IMR-90 (cell line): ENCODE data around the gene ATP6V1F. TPM values are rescaled to one million over a fixed set of nuclear protein-coding genes. Genes with fewer than 3 reads are reported as not detected.

ENCODE experiments used
- ATAC-seq: fragments of 200-7000 bp; cut with Tn5 transposase; 2 replicates; pipeline ENCODE4 v1.9.1; 2020; ENCODE audit warnings: low read depth, mild to moderate bottlenecking, moderate library complexity
- BruUV-seq: library from RNA; stranded (reverse); fragments of 400-500 nt; replicated peaks from 2 replicates; lab custom pipeline; 2021; lab: Mats Ljungman, UMichigan
- CTCF ChIA-PET: fragments of 300-600 bp; formaldehyde crosslinking; extraction: SDS; loops from one replicate; lab custom pipeline; 2021; ENCODE audit warnings: antibody characterized with exemption; lab: Yijun Ruan, JAX
- POLR2A ChIA-PET: fragments of 300-600 bp; sonication (Branson Sonifier 250); formaldehyde crosslinking; loops from one replicate; lab custom pipeline; 2022; ENCODE audit warnings: antibody characterized with exemption; ENCODE audit not compliant: unreplicated experiment; lab: Charles Lee
- DNase-seq: peaks from one replicate; pipeline ENCODE4 v3.0.0; 2013
- H2AFZ ChIP-seq: replicated peaks from 2 replicates; pipeline ENCODE3; 2013; ENCODE audit warnings: low read length, mild to moderate bottlenecking; ENCODE audit not compliant: poor library complexity
- H2AK5ac ChIP-seq: 2 replicates; pipeline ENCODE4 v1.6.1; 2013; ENCODE audit warnings: low read depth, low read length, inconsistent platforms
- H2AK9ac ChIP-seq: replicated peaks from 2 replicates; pipeline ENCODE3; 2013; ENCODE audit warnings: mild to moderate bottlenecking, low read depth, low read length, moderate library complexity; ENCODE audit not compliant: poor library complexity
- H2BK120ac ChIP-seq: 2 replicates; pipeline ENCODE4 v1.6.1; 2013; ENCODE audit warnings: low read depth, low read length, inconsistent platforms
- H2BK15ac ChIP-seq: 3 replicates; pipeline ENCODE4 v1.6.1; 2013; ENCODE audit warnings: low read depth, low read length, inconsistent platforms
- H2BK20ac ChIP-seq: 2 replicates; pipeline ENCODE4 v1.6.1; 2013; ENCODE audit warnings: low read depth, mild to moderate bottlenecking, inconsistent platforms, low read length, moderate library complexity
- H2BK5ac ChIP-seq: 2 replicates; pipeline ENCODE4 v1.6.1; 2013; ENCODE audit warnings: mild to moderate bottlenecking, low read depth, low read length, inconsistent platforms; ENCODE audit not compliant: poor library complexity, severe bottlenecking
- H3K14ac ChIP-seq: replicated peaks from 2 replicates; pipeline ENCODE4 v1.6.1; 2013; ENCODE audit warnings: low read depth, low read length, inconsistent platforms
- H3K18ac ChIP-seq: 2 replicates; pipeline ENCODE4 v1.6.1; 2013; ENCODE audit warnings: low read depth, low read length, control low read depth
- H3K23ac ChIP-seq: 2 replicates; pipeline ENCODE4 v1.6.1; 2013; ENCODE audit warnings: low read depth, low read length, inconsistent platforms
- H3K27ac ChIP-seq: 2 replicates; pipeline ENCODE4 v1.5.1; 2013; ENCODE audit warnings: mild to moderate bottlenecking, control low read depth, low read length; ENCODE audit not compliant: insufficient read depth
- H3K27me3 ChIP-seq: 2 replicates; pipeline ENCODE4 v1.6.1; 2013; ENCODE audit warnings: low read length; ENCODE audit not compliant: control insufficient read depth, insufficient read depth
- H3K36me3 ChIP-seq: 2 replicates; pipeline ENCODE4 v1.6.1; 2013; ENCODE audit warnings: low read length, mixed read lengths; ENCODE audit not compliant: control insufficient read depth, insufficient read depth
- H3K4ac ChIP-seq: 2 replicates; pipeline ENCODE4 v1.6.1; 2013; ENCODE audit warnings: low read depth, low read length, inconsistent platforms
- H3K4me1 ChIP-seq: 2 replicates; pipeline ENCODE4 v1.6.1; 2013; ENCODE audit warnings: low read length, mixed read lengths; ENCODE audit not compliant: control insufficient read depth, insufficient read depth
- H3K4me2 ChIP-seq: 2 replicates; pipeline ENCODE4 v1.6.1; 2013; ENCODE audit warnings: low read depth, mild to moderate bottlenecking, control low read depth, low read length, moderate library complexity
- H3K4me3 ChIP-seq: 2 replicates; pipeline ENCODE4 v1.5.1; 2013; ENCODE audit warnings: low read depth, mild to moderate bottlenecking, control low read depth, low read length, moderate library complexity; ENCODE audit not compliant: insufficient read depth
- H3K56ac ChIP-seq: 2 replicates; pipeline ENCODE4 v1.6.1; 2013; ENCODE audit warnings: low read length, inconsistent platforms; ENCODE audit not compliant: insufficient read depth; ENCODE audit errors: extremely low read depth
- H3K79me1 ChIP-seq, 2 experiments: 2 replicates each; pipeline ENCODE4 v1.6.1; 2013; ENCODE audit warnings: low read length in 2 of 2, inconsistent platforms in 1 of 2, low read depth in 1 of 2
- H3K9ac ChIP-seq: 2 replicates; pipeline ENCODE4 v1.6.1; 2013; ENCODE audit warnings: low read depth, low read length, control low read depth
- H3K9me1 ChIP-seq: 2 replicates; pipeline ENCODE4 v1.6.1; 2013; ENCODE audit warnings: low read length, inconsistent platforms; ENCODE audit not compliant: insufficient read depth
- H3K9me3 ChIP-seq: 2 replicates; pipeline ENCODE4 v1.6.1; 2013; ENCODE audit warnings: low read length; ENCODE audit not compliant: control insufficient read depth, insufficient read depth
- H4K20me1 ChIP-seq: 2 replicates; pipeline ENCODE4 v1.6.1; 2013; ENCODE audit warnings: low read length, inconsistent platforms; ENCODE audit not compliant: insufficient read depth
- H4K5ac ChIP-seq: 2 replicates; pipeline ENCODE4 v1.6.1; 2013; ENCODE audit warnings: mild to moderate bottlenecking, low read depth, low read length, control low read depth
- H4K8ac ChIP-seq, 2 experiments: 2 replicates each; pipeline ENCODE4 v1.6.1; 2013; ENCODE audit warnings: low read depth in 2 of 2, low read length in 2 of 2, control low read depth in 1 of 2, inconsistent platforms in 1 of 2
- H4K91ac ChIP-seq: 2 replicates; pipeline ENCODE4 v1.6.1; 2013; ENCODE audit warnings: low read depth, low read length, inconsistent platforms; ENCODE audit not compliant: insufficient read depth
- BHLHE40 ChIP-seq: fragments of 150-350 bp; IDR thresholded peaks from 2 replicates; pipeline ENCODE4 v1.6.1; 2016; ENCODE audit warnings: mild to moderate bottlenecking, low read depth, low read length
- CEBPB ChIP-seq: IDR thresholded peaks from 2 replicates; pipeline ENCODE4 v1.6.1; 2012; ENCODE audit warnings: low read depth, low read length, improper control_type of control experiment
- CHD1 ChIP-seq: IDR thresholded peaks from 2 replicates; pipeline ENCODE4 v1.6.1; 2012; ENCODE audit warnings: low read depth, low read length, improper control_type of control experiment
- FOS ChIP-seq: fragments of 150-350 bp; IDR thresholded peaks from 2 replicates; pipeline ENCODE4 v1.6.1; 2016; ENCODE audit warnings: low read depth, low read length
- MAFK ChIP-seq: IDR thresholded peaks from 2 replicates; pipeline ENCODE4 v1.6.1; 2012; ENCODE audit warnings: low read depth, low read length, improper control_type of control experiment
- MXI1 ChIP-seq: IDR thresholded peaks from 2 replicates; pipeline ENCODE4 v1.6.1; 2012; ENCODE audit warnings: low read depth, mild to moderate bottlenecking, low read length, moderate library complexity, borderline replicate concordance
- POLR2A ChIP-seq: IDR thresholded peaks from 2 replicates; pipeline ENCODE4 v1.6.1; 2012; ENCODE audit warnings: mild to moderate bottlenecking, low read depth, low read length
- RAD21 ChIP-seq: IDR thresholded peaks from 2 replicates; pipeline ENCODE4 v1.6.1; 2012; ENCODE audit warnings: low read length, improper control_type of control experiment
- RCOR1 ChIP-seq: IDR thresholded peaks from 2 replicates; pipeline ENCODE4 v1.6.1; 2012; ENCODE audit warnings: mild to moderate bottlenecking, low read length, improper control_type of control experiment; ENCODE audit not compliant: insufficient replicate concordance
- RFX5 ChIP-seq: IDR thresholded peaks from 2 replicates; pipeline ENCODE4 v1.8.0; 2012; ENCODE audit warnings: low read depth, mild to moderate bottlenecking, low read length, moderate library complexity
- SMC3 ChIP-seq: fragments of 150-350 bp; IDR thresholded peaks from 2 replicates; pipeline ENCODE4 v1.6.1; 2016; ENCODE audit warnings: low read depth, mild to moderate bottlenecking, antibody characterized with exemption, low read length, moderate library complexity
- WGBS, 2 experiments: methylation state at CpG; one replicate each; pipeline versions ENCODE4 v1.1.5 to v1.1.7; 2013; ENCODE audit warnings: missing lambda C conversion rate in 2 of 2; ENCODE audit not compliant: insufficient read length in 1 of 2; ENCODE audit errors: extremely low coverage in 2 of 2; 5-methylcytosine and 5-hydroxymethylcytosine counted together
- dilution Hi-C: fragments of 300-500 bp; cut with HindIII; formaldehyde crosslinking; loops from one replicate; pipeline ENCODE4 v1.14.3; 2018; ENCODE audit warnings: low sequenced_read_pairs; ENCODE audit not compliant: unreplicated experiment
- in situ Hi-C: fragments of 300-500 bp; cut with MboI; formaldehyde crosslinking; loops from 3 replicates; pipeline ENCODE4 v1.14.3; 2019; ENCODE audit warnings: low sequenced_read_pairs, inconsistent platforms, mixed read lengths
- intact Hi-C: fragments of 100-400 bp; cut with micrococcal nuclease; formaldehyde crosslinking; loops from 2 replicates; pipeline ENCODE4 v1.10.0; 2022
- polyA plus RNA-seq, 3 experiments: library from polyadenylated mRNA; depleted of rRNA; stranded (reverse); fragments of >200 nt; gene quantifications; 2 replicates each; pipeline ENCODE4 v1.2.3, GENCODE V29; 2012; ENCODE audit warnings: low replicate concordance in 1 of 3
- total RNA-seq: library from RNA; depleted of rRNA; stranded (reverse); fragments of >200 nt; gene quantifications from 2 replicates; pipeline ENCODE4 v1.2.3, GENCODE V29; 2012
- TF ChIP-seq, protein P1 (sequence below): conservative IDR thresholded peaks from 2 replicates; pipeline ENCODE4 v1.5.1; 2012; ENCODE audit warnings: mild to moderate bottlenecking, low read depth, low read length, improper control_type of control experiment
- TF ChIP-seq, protein P2 (sequence below): fragments of 150-350 bp; IDR thresholded peaks from 2 replicates; pipeline ENCODE4 v1.6.1; 2017; ENCODE audit warnings: mild to moderate bottlenecking, antibody characterized with exemption, low read length, low read depth
- TF ChIP-seq, protein P3 (sequence below): fragments of 150-350 bp; IDR thresholded peaks from 2 replicates; pipeline ENCODE4 v1.6.1; 2016; ENCODE audit warnings: low read depth, mild to moderate bottlenecking, low read length, moderate library complexity, borderline replicate concordance

Gene ATP6V1F
- total and polyA plus RNA-seq, 2 of the 4 experiments (the other 2 are of a cell fraction), result 104 to 321 TPM

DNA sequence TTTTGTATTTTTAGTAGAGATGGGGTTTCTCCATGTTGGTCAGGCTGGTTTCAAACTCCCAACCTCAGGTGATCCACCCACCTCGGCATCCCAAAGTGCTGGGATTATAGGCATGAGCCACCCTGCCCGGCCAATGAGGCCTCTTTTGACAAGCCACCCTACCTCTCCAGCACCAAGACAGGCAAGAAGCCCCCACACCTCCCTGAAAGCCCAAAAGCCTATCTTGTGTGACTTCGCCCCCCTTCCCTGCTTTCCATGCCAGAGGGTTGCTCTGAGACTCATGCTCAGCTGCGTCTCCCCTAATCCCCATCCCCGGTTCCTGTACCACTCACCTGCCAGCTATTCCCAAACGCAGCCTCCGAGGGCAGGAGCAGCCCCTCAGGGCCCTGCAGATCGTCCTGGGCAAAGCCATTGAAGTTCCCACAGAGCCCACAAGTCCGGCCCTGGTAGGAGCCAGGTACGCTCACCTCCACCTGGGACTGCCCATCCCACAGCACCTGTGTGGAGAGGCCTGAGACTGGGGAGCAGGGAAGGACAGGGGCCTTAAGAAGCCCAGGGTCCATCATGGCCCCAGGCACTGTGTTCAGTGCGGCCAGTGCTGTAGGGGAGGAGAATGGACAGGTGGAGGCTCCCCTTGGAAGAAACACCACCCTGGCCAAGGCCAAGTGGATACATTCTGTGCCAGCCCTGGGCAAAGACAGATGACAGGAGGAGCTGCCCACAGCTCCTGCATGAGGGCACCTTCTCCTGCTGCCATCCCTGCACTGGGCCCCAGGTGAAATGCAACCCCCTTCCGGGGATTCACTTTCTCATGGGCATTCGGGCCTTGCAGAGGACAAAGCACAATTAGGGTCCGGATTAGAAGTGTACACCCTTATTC lies 15.8 kb downstream of the ATP6V1F start:
- Histone ChIP-seq H3K18ac (no peak overlapping the region), H2BK120ac (no peak overlapping the region), H4K8ac (no peak overlapping the region), H3K27ac (no peak overlapping the region), H4K91ac (no peak overlapping the region), H3K9me3 (no peaks in the 10 kb centered on the region), H3K14ac (no peak overlapping the region), H2BK20ac (no peak overlapping the region), H3K36me3 (no peaks in the 10 kb centered on the region), H3K4ac (no peak overlapping the region), H3K23ac (no peak overlapping the region), H2BK15ac (no peak overlapping the region), H2AK9ac (no peak overlapping the region), H2AFZ (no peak overlapping the region), H3K9me1 (no peaks in the 10 kb centered on the region), H3K4me3 (no peak overlapping the region), H2BK5ac (no peak overlapping the region), H3K4me1 (no peaks in the 10 kb centered on the region), H4K20me1 (no peaks in the 10 kb centered on the region), H2AK5ac (no peak overlapping the region), H4K5ac (no peak overlapping the region), H3K27me3 (peaks cover 8% of the 10 kb centered on the region; the same call in 1 of the 2 replicates), H3K79me1 (no peaks in the 10 kb centered on the region), H3K4me2 (no peak overlapping the region), H3K9ac (no peak overlapping the region), H3K56ac (no peak overlapping the region)
- POLR2A ChIA-PET, result no interaction called here
- no peak for DNase-seq
- TF ChIP-seq, protein P1, sequence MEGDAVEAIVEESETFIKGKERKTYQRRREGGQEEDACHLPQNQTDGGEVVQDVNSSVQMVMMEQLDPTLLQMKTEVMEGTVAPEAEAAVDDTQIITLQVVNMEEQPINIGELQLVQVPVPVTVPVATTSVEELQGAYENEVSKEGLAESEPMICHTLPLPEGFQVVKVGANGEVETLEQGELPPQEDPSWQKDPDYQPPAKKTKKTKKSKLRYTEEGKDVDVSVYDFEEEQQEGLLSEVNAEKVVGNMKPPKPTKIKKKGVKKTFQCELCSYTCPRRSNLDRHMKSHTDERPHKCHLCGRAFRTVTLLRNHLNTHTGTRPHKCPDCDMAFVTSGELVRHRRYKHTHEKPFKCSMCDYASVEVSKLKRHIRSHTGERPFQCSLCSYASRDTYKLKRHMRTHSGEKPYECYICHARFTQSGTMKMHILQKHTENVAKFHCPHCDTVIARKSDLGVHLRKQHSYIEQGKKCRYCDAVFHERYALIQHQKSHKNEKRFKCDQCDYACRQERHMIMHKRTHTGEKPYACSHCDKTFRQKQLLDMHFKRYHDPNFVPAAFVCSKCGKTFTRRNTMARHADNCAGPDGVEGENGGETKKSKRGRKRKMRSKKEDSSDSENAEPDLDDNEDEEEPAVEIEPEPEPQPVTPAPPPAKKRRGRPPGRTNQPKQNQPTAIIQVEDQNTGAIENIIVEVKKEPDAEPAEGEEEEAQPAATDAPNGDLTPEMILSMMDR, result no peak
- TF ChIP-seq RFX5 (no peak), RCOR1 (no peak), MXI1 (no peak), CEBPB (no peak), CHD1 (no peak), MAFK (no peak), FOS (no peak), SMC3 (no peak), RAD21 (no peak), BHLHE40 (no peak), POLR2A (no peak)
- TF ChIP-seq, protein P2, sequence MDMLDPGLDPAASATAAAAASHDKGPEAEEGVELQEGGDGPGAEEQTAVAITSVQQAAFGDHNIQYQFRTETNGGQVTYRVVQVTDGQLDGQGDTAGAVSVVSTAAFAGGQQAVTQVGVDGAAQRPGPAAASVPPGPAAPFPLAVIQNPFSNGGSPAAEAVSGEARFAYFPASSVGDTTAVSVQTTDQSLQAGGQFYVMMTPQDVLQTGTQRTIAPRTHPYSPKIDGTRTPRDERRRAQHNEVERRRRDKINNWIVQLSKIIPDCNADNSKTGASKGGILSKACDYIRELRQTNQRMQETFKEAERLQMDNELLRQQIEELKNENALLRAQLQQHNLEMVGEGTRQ, result no peak
- TF ChIP-seq, protein P3, sequence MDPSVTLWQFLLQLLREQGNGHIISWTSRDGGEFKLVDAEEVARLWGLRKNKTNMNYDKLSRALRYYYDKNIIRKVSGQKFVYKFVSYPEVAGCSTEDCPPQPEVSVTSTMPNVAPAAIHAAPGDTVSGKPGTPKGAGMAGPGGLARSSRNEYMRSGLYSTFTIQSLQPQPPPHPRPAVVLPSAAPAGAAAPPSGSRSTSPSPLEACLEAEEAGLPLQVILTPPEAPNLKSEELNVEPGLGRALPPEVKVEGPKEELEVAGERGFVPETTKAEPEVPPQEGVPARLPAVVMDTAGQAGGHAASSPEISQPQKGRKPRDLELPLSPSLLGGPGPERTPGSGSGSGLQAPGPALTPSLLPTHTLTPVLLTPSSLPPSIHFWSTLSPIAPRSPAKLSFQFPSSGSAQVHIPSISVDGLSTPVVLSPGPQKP, result no peak
- in situ Hi-C loops, result loop anchor here (25.0 kb wide), 1 partner anchor 416 kb away; the partner anchor contains the start of gene HILPDA
- BruUV-seq, result no TSS peak
- intact Hi-C loops, result no loop called here
- 47% methylated on average over 3 of the region's 14 CpGs; no CpG with 5 or more reads in 1 of the 2 experiments for WGBS, 2 experiments
- CTCF ChIA-PET, result no interaction called here
- dilution Hi-C loops, result no loop called here
- ATAC-seq, result no peak
